HG03139 (cell line): ENCODE results near the gene MINDY4.
A peak's percentile ranks its signal among the peaks of the same experiment; 100 is the strongest.

Experiments
- ATAC-seq: cut with Tn5 transposase; IDR thresholded peaks from one replicate; pipeline ENCODE4 v1.9.1; 2021; ENCODE audit not compliant: unreplicated experiment

Gene MINDY4

DNA sequence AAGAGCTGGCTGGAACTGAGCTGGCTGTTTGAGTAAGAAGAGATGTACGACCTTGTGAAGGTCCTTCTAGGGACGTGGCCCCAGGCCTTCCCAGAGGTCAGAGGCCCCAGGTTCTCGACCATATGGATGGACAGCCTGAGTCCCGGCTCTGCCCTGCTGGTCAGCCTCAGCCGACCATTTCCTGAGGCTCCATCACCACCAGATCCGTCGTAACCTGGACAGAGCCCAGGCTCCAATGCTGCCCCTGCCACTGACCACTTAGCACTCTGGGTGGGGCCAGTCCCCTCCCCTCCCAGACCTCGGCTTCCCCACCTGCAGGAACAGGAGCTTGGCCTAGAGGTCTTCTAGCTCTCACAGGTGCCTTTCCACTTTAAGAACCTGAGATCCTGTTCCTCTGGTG is 29.9 kb upstream of the MINDY4 start:
- ATAC-seq, result no peak

DNA sequence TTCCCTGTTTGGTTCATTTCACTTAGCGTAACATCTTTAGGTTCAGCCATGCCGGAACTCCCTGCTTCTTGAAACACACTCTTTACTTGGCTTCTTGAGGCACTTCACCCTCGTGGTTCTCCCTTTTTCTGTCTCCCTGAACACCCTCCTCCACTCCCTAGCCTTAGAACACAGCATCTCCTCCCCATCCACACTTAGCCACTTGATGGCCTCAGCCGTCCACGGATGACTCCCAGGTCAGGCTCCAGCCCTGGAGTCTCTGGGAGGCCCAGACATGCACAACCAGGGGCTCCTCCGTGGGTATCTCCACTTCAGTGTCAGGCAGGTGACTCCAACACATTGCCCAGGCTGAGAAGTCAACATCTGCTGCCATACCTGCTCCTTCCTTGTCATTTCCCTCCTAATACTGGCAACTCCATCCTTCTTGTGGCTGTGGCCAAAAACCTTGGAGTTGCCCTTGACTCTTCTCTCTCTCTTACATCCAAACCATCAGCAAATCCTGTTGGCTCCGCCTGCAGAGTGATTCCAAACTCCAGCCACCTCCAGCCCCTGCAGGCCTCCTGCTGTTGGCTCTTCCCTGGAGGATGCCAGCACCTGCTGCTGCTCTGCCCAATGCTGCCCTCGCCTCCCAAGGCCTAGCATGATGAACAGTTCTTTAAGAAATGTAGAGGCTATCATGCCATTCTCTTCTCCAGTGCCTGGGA is 27.7 kb upstream of the MINDY4 start:
- ATAC-seq, result no peak

DNA sequence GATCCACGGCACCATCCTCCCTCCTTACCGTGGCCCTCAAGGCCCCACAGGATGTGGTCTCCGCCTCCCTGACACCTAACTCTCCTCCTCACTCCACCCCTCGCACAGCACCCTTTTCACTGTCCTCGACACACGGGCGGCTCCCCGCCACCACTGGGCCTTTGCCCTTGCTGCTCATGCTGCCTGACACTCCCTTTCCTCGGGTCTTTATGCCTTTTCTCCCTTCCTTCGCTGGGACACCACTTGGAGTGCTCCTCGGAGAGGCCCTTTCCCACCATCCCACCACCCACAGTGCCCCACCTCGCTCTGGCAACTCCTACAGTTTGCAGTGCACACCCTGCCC is 27.2 kb upstream of the MINDY4 start:
- no peak for ATAC-seq

DNA sequence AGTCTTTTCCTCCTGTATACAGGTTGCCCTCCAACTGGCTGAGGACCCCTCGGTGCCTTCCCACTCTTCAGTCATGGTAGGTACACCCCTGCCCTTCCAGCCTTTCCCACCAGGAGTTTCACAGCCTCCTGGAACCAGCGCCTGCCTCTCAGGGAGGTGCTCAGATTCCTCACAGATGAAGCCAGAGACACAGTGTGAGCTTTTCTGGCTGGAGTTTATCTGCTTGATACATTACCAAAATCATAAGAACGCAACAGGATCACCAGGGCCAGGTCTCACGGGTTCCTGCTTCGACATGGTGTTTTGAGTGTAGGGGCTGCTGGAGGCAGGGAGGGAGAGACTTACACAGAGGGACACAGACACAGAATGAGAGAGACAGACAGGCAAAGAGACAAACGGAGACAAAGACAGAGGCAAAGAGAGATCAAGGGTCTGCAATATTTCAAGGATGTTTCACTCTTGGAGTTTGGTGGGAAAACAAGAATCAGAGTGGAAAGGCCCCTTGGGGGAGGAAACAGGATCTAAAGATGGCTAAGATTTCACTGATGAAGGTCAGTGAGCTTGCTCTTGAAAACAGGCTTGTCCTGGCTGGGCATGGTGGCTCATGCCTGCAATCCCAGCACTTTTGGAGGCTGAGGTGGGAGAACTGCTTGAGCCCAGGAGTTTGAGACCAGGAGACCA is 25.8 kb upstream of the MINDY4 start:
- ATAC-seq, result no peak

DNA sequence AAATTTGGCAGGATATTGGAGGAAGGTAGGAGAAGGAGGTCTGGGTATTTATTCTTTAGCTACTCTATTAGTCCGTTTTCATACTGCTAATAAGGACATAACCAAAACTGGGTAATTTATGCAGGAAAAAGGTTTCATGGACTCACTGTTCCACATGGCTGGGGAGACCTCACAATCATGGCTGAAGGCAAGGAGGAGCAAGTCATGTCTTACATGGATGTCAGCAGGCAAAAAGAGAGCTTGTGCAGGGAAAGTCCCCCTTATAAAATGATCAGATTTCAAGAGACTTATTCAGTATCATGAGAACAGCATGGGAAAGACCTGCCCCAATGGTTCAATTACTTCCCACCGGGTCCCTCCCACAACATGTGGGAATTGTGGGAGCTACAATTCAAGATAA is 21.2 kb upstream of the MINDY4 start:
- no peak for ATAC-seq

DNA sequence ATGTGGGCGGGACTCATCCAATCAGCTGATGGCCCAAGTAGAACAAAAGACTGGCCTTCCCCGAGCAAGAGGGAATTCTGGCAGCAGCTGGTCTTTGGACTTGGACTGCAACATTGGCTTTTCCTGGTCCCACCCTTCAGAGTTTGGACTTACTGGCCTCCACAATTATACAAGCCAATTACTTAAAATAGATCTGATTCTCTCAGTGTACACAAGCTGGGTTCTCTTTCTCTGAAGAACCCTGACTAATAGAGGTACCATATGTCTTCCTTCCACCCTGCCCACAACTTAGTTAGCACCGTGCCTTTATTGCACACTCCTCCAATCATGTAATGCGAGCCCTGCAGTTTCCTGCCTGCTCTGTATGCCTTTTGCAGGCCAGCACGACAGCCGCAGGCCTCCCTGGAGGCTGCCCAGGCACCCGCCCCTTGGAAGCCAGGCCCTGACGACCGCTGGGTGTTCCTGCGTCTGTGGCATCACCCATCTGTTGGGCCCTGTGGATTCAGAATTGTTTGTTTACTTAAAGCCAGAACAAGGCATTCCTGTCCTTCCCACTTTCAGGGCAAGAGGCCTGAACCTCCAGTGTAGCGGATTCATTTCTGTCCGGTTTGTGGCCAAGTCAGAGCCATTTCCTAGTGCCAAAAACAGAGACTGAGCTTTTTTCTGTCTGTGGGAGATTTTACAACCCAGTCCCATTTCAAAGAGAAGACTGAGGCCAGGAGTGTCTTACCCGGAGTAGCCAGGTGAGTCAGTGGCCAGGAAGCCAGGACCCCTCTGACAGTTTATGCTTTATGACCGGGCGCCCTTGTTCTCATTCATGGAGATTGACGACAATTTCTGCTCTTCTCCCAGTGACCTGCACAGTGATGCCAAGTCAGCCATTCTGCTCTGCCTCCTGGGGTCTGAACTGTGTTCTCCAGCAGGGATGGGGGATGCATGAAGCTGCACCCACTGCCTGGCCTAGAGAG is 20.2 kb upstream of the MINDY4 start:
- ATAC-seq, result no peak

DNA sequence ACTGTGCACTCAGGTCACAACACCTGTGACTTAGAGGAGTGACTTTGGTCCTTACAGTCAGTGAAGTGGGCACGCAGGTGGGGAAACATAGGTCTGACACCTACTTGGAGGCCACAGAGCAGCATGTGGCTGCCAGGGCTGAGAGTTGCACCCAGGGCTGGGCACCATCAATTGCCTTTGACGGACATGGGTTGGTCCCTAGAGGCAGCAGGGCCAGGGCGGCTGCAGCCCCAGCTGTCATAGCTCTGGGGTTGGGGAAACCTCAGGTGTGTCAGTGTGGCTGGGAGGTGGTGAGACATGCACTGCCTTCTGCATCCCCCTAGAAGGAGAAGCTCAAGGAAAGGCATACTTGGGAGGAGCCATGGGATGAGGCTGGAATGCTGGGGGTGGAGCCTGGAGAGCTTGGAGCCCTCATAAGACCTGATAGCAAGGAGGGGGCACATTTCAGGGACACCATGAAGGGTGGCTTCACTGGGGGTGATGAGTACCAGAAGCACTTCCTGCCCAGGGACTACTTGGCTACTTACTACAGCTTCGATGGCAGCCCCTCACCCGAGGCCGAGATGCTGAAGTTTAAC is 19.4 kb upstream of the MINDY4 start, which contains the start of gene INMT:
INMT (plus strand) TSS at position 440 of the 578 bp plus-strand sequence; CDS start at position 456, 16 bp downstream.
- no peak for ATAC-seq

DNA sequence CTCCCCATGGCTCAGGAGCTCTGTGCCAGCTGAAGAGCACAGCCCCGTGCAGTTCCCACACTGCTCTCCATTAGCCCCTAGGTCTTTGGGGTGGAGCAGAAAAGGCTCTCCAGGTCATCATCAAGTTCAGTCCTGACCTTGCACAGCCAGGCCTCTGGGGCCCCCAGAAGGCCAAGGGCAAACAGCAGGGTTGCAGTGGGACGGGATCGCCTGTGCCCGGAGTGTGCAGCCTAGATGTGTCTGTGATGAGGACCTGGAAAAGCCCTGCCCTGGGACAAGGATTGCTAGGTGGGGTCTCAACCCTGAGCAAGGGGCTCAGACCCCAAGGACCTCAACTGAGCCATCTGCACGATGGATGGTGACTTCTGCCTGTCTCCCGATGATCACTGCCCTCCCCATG is 18.7 kb upstream of the MINDY4 start:
- ATAC-seq, result no peak

DNA sequence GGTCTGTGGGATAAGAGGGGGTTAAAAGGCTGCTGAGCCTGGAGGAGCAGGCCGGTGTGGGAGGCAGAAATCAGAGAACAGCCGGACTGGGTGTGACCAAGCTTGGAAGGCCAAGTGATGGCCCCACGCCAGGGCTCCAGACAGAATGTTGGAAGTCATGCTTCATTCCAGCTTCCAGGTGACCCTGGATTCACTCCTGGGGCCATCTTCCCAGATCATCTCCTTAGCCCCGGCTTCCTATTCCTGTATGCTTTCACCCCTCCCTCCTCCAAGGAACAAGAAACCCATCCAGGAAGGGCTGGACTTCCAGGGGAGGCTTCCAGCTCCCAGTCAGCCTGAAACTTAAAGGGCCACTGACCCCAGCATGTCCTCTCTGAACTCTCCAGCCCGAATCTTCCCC is 18.2 kb upstream of the MINDY4 start:
- no peak for ATAC-seq

DNA sequence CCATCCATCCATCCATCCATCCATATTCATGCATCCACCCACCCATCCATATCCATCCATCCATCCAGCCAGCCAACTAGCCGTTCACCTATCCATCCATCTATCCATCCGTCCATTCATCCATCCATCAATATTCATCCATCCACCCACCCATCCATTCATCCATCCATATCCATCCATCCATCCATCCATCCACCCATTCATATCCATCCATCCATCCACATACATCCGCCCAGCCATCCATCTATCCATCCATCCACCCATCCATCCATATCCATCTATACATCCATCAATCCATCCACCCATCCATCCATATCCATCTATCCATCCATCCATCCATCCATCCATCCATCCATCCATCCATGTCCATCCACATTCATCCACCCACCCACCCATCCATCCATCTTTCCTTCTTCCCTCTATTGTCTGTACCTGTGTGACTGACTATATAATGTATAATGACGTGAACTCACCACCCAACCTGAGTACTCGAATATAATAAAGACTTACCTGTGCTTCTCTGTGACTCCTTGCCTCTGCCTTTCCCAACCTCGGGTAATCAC is 16.8 kb upstream of the MINDY4 start:
- ATAC-seq, result no peak

DNA sequence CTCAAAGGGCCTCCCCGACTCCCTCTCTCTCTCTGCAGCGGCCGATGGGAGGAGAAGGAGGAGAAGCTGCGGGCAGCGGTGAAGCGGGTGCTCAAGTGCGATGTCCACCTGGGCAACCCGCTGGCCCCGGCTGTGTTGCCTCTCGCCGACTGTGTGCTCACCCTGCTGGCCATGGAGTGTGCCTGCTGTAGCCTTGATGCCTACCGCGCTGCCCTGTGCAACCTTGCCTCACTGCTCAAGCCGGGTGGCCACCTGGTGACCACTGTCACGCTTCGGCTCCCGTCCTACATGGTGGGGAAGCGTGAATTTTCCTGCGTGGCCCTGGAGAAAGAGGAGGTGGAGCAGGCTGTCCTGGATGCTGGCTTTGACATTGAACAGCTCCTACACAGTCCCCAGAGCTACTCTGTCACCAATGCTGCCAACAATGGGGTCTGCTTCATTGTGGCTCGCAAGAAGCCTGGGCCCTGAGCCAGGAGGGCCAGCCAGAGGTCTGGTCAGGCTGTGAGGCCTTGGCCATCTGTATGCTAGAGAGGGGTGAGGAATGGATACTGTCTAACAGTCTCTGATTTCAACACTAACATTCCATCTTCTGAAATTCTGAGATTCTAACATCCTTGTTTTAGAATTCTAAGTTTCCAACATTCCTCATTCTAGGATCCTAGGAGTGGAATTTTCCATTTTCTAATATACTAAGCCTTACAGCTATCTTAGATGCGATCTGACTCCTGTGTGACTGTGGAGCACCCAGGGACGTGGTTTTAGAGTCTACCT is 15.6 kb upstream of the MINDY4 start:
- ATAC-seq, result no peak

DNA sequence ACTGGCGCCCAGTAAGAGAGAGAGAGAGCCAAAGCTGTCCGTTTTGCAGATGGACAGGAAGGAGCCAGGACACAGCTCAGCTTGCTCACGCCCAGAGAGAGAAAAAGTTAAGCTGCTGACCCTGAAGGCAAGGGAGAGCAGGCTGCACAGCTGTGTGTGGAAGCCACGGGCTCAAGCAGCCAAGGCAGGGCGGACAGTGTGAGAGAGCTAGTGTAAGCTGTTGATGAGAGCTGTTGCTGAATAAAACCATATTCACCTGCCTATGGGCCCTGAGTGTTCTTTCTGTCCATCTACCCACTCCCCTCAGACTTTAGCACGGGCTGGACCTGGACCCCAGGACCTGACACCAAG is 13.9 kb upstream of the MINDY4 start:
- no peak for ATAC-seq

DNA sequence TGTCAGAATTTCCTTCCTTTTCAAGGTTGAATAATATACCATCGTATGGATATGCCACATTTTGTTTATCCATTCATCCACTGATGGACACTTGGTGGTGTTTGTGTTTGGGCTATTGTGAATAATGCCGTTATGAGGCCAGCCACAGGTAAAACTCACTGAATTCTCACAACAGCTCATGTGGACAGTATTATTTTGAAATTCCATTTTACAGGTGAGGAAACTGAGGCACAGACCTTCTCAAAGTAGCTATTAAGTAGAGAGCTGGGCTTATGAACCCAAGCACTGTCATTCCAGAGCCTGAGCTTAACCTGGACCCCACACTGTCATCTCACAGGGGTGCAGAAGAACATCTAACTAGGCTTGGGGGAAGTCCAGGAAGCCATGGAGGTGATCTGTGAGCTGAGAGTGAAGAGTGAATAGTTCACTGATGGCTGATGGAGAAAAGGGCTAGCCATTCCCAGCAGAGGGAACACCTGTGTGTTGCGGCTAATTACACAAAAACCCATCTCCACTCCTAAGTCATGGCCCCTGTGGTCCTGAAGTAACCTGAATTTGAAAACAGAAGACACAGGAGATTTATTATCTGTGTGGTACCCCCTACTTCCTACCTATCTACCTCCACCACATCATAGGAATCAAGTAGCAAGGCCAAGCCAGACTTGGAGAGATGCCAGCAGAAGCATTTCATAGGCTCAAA is 10.6 kb upstream of the MINDY4 start:
- ATAC-seq, result no peak

DNA sequence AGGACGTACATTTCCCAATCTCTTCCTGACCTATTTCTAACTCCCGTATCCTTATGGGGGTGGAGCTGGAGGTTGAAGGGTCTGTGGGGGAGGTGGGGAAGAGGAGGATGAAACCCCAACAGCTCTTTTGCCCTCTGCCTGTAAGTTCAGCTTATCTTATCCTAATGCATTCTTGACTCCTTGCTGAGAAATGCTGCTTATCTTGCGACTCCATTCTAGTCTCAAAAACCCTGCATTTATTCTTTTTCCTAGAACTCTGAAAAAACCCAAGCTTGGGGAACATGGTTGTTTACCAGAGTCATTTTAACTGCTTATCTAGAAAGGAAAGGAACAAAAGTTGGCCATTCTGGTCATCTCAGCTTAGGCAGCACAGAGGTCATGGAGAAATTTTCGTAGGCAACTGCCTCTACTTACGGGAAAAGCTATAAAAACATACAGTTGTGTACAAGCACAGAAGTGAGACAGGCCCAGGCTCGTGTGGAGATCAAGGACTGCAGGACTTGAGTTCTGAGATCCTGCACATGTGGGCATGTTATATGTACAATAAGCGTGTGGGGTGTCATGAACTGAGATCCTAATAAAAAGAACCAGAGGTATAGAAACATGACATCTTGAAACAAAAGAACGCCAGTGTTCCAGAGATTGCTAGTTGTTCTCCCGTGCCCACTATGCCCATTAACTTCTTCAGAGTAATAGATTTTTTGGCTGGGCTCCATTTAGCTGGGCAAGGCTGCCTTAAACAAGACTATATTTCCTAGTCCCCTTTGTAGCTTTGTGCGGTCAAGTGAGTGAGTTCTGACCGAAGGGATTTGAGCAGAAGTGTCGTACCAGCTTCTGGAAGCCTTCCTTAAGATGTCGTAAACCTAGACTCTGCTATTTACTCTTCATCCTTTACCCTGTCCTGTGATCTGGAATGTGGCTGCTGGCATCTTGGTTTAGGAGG is 9.7 kb upstream of the MINDY4 start:
- ATAC-seq, result no peak

DNA sequence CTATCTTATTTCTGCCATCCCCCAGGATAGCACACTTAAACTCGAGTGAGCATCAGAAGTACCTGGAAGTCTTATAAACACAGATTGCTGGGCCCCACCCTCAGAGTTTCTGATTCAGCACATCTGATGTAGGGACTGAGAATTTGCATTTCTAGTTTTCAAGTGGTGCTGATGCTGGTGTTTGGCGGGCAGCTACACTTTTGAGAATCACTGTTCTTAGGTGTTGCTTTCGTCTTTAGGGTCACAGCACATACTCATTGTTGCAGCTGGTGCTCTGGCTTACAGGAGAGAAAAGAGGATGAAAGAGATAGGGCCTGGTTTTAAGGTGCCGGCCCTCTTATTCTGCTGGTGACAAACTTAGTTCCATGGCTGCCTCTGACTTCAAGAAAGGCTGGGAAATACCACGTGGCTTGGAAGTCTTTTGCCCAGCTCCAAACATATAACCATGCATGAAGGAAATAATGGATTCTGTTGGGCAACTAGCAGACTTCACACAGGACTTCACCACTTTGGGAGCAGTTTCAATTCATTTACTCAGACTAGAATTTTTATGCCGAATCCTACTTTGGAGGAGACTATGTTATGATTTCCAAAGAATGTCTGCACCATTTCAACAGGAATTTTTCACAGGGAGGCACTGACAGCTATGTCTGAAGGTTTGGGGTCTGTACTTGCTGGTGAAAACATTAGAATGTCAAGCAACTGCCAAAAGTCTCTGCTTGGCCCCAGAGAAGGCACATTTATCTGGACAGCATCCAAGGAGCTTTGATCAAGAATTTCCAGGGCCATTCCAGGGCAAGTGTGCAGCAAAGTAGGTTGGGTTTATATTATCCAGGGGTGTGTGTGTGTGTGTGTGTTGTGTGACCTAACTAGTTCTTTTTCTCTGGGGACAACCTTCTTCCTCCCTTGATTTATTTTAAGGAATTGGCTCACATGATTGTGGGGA is 6.9 kb upstream of the MINDY4 start:
- peak; percentile 71 for ATAC-seq

DNA sequence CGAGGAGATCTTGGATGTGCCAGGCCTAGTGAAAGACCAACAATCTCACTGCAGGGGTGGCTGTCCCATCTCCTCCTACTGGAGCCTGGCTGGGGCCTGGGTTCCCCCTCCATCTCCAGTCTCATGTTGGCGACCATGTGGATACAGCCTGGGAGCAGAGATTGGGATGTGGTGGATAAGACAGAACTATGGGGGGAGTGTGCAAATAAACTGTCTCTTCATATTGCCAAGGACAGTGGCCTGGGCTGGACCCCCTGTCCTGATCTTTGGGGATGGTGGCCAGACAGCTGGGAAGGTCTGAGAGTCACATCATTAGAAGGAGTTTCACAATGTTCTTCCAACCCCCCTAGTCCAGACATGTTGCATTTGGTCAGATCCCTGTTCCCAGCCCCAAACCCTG is 5.8 kb upstream of the MINDY4 start:
- no peak for ATAC-seq

DNA sequence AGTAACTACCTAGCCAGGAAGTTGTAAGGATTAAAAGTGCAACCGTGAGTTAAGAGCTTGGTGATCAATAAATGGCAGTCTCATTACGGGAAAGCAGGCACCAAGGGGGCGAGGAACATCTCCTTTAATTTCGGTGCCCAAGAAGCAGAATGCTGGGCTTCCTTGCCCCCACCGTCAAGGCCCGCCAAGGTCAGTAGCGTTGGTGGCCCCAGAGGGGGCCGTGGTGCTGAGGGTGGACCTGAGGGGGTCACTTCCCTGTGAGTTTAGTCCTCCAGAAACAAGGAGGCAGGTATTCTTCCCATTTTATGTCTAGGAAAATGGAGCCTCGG is 408 bp upstream of the MINDY4 start:
- ATAC-seq, result no peak
